Motor neuron (in vitro differentiated cells): ENCODE data around the gene INPP4A. TPM values are rescaled to one million over a fixed set of nuclear protein-coding genes. Genes with fewer than 3 reads are reported as not detected.
A peak's percentile ranks its signal among the peaks of the same experiment; 100 is the strongest.

Source experiments
- ATAC-seq, 8 experiments: fragments of 200-7000 bp; cut with Tn5 transposase; replicated peaks in 6 of 8; 2 replicates each; pipeline ENCODE4 v1.8.0; 2021; ENCODE audit warnings: mild to moderate bottlenecking in 8 of 8, moderate library complexity in 8 of 8
- H3K27ac ChIP-seq, 2 donors: fragments of 250-450 bp; sonication (Bioruptor Pico); 2 replicates each; pipeline ENCODE4 v1.9.0; 2021; ENCODE audit warnings: antibody characterized with exemption in 2 of 2, mild to moderate bottlenecking in 2 of 2, moderate library complexity in 1 of 2
- H3K4me1 ChIP-seq, 2 donors: fragments of 250-450 bp; sonication (Bioruptor Pico); replicated peaks in 1 of 2; 2 replicates each; pipeline ENCODE4 v1.6.1; 2021; ENCODE audit warnings: antibody characterized with exemption in 2 of 2, mild to moderate bottlenecking in 2 of 2, moderate library complexity in 1 of 2
- H3K4me3 ChIP-seq, 5 donors: fragments of 250-450 bp; sonication (Bioruptor Pico); 2 replicates each; pipeline ENCODE4 v1.9.0; 2021; ENCODE audit warnings: antibody characterized with exemption in 5 of 5, mild to moderate bottlenecking in 5 of 5, moderate library complexity in 4 of 5
- WGBS, 10 experiments: fragments of 450-650 bp; shearing (Covaris generic); methylation state at CpG; one replicate each; pipeline ENCODE4 v1.0.0; 2022; 5-methylcytosine and 5-hydroxymethylcytosine counted together
- in situ Hi-C, 9 experiments: fragments of 400-800 bp; cut with MboI; loops; one replicate each; pipeline ENCODE4 v1.15.0; 2021; ENCODE audit warnings: low sequenced_read_pairs in 9 of 9, low pct_unique_long_range_greater_than_20kb in 2 of 9; ENCODE audit not compliant: unreplicated experiment in 9 of 9
- total RNA-seq, 8 experiments: library from RNA; unstranded; fragments of 300-600 nt; gene quantifications; 2 replicates each; pipeline versions ENCODE4 v1.2.3 to v1.2.4, GENCODE V29; 2022

The INPP4A gene
- total RNA-seq, 8 experiments from 2014 or later = 24.2 to 111 (median 31.1) TPM

GRCh38 chr2:98521266-98521665 is 76.6 kb downstream of the INPP4A start:
- Histone ChIP-seq H3K4me1 (no peaks in the 10 kb centered on the region), H3K27ac (no peak overlapping the region), H3K4me3 (no peak overlapping the region)
- 80 to 100% (median 84%) methylated on average over 1 to 4 of the region's 7 CpGs; no CpG with 5 or more reads in 3 of the 10 experiments for WGBS, 10 experiments
- in situ Hi-C loops = no loop called here
- no peak for ATAC-seq

- WGBS, 10 experiments = 80 to 100% (median 100%) methylated on average over 1 to 2 of the region's 2 CpGs; no CpG with 5 or more reads in 1 of the 10 experiments
- ATAC-seq = no peak
- in situ Hi-C loops = no loop called here
These were observed 78.2 kb downstream of the INPP4A start for GRCh38 chr2:98522854-98523253.

GRCh38 chr2:98524168-98524567 is 79.5 kb downstream of the INPP4A start:
- in situ Hi-C loops = no loop called here
- H3K4me3 ChIP-seq = no peak overlapping the region
- H3K27ac ChIP-seq = no peak overlapping the region
- no peaks in the 10 kb centered on the region for H3K4me1 ChIP-seq
- 43 to 100% (median 93%) methylated on average over 1 to 3 of the region's 3 CpGs; no CpG with 5 or more reads in 5 of the 10 experiments for WGBS, 10 experiments
- ATAC-seq = no peak

More at GRCh38 chr2:98522854-98523253, 78.2 kb downstream of the INPP4A start:
- no peak overlapping the region for H3K27ac ChIP-seq
- H3K4me3 ChIP-seq = no peak overlapping the region
- no peaks in the 10 kb centered on the region for H3K4me1 ChIP-seq

- no peak overlapping the region for H3K4me3 ChIP-seq
- no peak overlapping the region for H3K27ac ChIP-seq
- in situ Hi-C loops = loop anchor here in 1 of 9 experiments (25.0 kb wide), 1 partner anchor 91 kb away; the partner anchor contains the start of gene INPP4A
- H3K4me1 ChIP-seq = peaks cover 0 to 5% of the 10 kb centered on the region in 2 donors
- ATAC-seq = no peak
These were observed 83.7 kb downstream of the INPP4A start for GRCh38 chr2:98528349-98528748.

DNA sequence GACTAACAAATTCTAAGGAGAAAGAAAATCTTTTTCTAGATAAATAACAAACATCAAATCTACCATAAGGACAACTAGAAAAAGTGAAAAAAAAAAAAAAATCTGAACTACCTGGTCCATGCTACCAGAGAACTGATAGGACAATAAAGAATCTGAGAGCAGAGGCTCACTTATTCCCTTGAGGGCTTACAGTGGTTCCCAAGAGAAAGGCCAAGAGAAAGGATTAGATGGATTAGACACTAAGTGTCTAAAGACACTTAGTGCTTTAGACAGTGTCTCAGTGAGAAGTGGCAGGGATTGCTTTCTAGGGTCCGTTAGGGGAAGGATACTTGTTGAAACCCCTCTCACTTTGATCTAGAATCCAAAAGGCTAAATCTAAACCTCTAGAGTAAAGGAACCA is 85.5 kb downstream of the INPP4A start:
- Histone ChIP-seq H3K4me3 (no peak overlapping the region), H3K27ac (no peak overlapping the region), H3K4me1 (peaks cover 5% of the 10 kb centered on the region in 2 donors)
- in situ Hi-C loops = loop anchor here in 1 of 9 experiments (25.0 kb wide), 1 partner anchor 93 kb away; the partner anchor contains the start of gene INPP4A
- WGBS, 10 experiments = 75 to 100% (median 94%) methylated on average over 1 of the region's 1 CpG; no CpG with 5 or more reads in 2 of the 10 experiments
- ATAC-seq = no peak

DNA sequence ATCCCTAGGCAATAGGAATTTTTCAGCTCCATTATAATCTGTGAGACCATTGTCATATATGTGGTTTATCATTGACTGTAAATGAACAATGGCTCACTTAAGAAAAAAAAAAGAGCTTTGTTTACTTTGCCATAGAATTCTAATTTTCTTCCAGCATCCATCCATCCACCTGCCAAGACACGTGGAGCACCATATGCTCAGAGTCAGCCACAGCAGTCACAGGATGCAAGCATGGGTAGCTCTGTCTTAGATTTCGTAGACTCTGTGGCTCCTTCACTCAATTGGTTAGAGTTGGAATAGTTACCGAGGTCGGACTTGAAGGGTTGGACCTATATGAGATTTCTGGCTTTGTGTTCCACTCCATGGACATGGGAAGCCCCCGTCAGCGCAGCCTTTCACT is 88.1 kb downstream of the INPP4A start:
- 20 to 100% (median 89%) methylated on average over 1 to 6 of the region's 6 CpGs for WGBS, 10 experiments
- peak in 2 of 8 experiments; percentile 5 to 22 for ATAC-seq
- Histone ChIP-seq H3K4me1 (peaks cover 5% of the 10 kb centered on the region in 2 donors), H3K4me3 (no peak overlapping the region), H3K27ac (no peak overlapping the region)
- in situ Hi-C loops = loop anchor here in 1 of 9 experiments (25.0 kb wide), 1 partner anchor 95 kb away; the partner anchor contains the start of gene INPP4A

DNA sequence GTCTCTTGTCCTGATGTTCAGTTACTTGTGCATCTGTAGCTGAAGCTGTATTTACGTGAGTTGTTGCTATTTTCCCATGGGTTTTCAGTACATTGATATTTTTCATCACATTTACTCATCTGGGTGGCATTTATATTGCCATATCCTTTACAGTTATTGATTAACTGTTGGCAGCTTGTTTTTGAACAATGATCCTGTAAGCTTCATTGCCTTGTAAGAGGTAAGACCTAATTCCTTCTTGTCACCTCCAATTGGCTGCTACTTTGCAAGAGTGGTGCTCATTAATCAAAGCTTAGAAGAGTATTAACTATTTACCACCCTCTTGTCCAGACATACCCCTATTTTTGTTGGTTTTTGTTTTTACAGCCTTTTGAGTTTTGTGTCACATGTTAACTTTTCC is 88.9 kb downstream of the INPP4A start:
- peak in 2 of 8 experiments; percentile 9 to 69 for ATAC-seq
- in situ Hi-C loops = loop anchor here in 1 of 9 experiments (25.0 kb wide), 1 partner anchor 96 kb away; the partner anchor contains the start of gene INPP4A
- no peak overlapping the region for H3K4me3 ChIP-seq
- 63 to 100% (median 78%) methylated on average over 1 of the region's 1 CpG; no CpG with 5 or more reads in 6 of the 10 experiments for WGBS, 10 experiments
- peaks cover 5% of the 10 kb centered on the region in 2 donors for H3K4me1 ChIP-seq
- H3K27ac ChIP-seq = no peak overlapping the region

DNA sequence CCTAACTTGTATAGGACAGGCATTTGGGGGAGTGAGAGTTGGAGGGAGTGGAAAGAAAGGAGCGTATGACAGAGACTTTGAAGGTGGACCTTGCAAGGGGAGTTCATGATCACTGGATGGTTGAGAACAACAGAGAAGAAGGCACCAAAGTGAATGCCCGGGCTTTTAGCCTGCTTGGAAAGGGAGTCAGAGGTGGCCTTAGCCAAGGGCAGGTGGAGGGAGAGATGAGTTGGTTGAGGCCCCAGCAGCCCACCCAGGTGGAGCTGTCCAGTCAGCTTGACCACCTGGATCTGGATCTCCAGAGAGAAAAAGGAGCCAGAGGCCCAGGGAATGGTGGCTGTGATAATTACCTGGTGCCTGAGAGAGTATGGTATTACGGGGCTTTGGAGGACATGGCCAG is 90.1 kb downstream of the INPP4A start:
- Histone ChIP-seq H3K27ac (no peak overlapping the region), H3K4me1 (peaks cover 5% of the 10 kb centered on the region in 2 donors), H3K4me3 (no peak overlapping the region)
- in situ Hi-C loops = loop anchor here in 1 of 9 experiments (25.0 kb wide), 1 partner anchor 97 kb away; the partner anchor contains the start of gene INPP4A
- 80 to 100% (median 98%) methylated on average over 1 to 3 of the region's 3 CpGs; no CpG with 5 or more reads in 2 of the 10 experiments for WGBS, 10 experiments
- ATAC-seq = no peak

GRCh38 chr2:98535971-98536677 is 91.5 kb downstream of the INPP4A start:
- H3K27ac ChIP-seq = no peak overlapping the region
- H3K4me3 ChIP-seq = no peak overlapping the region
- H3K4me1 ChIP-seq = peaks cover 5% of the 10 kb centered on the region in 2 donors
- 67 to 100% (median 93%) methylated on average over 1 to 5 of the region's 6 CpGs; no CpG with 5 or more reads in 1 of the 10 experiments for WGBS, 10 experiments
- peak in 3 of 8 experiments; percentile 81 to 87 (median 82) for ATAC-seq
- in situ Hi-C loops = loop anchor here in 1 of 9 experiments (25.0 kb wide), 1 partner anchor 99 kb away; the partner anchor contains the start of gene INPP4A

DNA sequence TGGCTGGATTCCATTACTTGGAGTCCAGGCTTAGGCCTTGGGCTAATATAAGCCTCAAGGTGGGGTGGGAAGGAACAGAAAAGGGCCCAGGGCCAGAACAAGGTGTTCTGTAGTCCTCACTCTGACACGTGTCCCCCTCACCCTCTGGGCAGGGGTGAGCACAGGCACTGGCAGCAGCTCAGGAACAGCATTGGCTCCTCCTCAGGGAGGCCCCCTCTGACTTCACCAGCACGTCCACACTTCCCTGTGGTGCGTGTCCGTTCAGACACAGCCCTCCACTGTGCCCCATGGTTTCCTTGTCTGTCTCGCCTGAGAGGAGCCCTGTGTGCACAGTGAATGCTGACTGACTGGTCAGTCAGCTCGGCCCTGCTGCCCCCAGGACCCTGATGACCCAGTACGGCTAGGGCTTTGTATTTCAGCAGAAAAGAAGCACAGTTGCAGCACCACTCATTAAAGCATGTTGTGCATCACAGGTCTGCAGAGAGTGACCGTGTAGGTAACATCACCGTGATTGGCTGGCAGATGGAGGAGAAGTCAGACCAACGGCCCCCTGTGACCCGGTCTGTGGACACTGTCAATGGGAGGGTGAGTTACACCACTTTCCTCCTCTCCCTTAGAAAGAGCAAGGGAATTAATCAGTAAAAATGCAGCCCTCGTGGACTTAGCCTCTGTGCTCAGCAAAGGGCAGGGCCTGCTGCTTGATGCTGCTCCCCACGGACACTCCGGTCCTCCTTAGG is 92.9 kb downstream of the INPP4A start:
- Histone ChIP-seq H3K4me1 (peaks cover 5% of the 10 kb centered on the region in 2 donors), H3K4me3 (no peak overlapping the region), H3K27ac (no peak overlapping the region)
- in situ Hi-C loops = loop anchor here in 1 of 9 experiments (25.0 kb wide), 1 partner anchor 100 kb away; the partner anchor contains the start of gene INPP4A
- WGBS, 10 experiments = 83 to 100% (median 93%) methylated on average over 1 to 3 of the region's 14 CpGs; no CpG with 5 or more reads in 4 of the 10 experiments
- ATAC-seq = no peak

GRCh38 chr2:98538280-98539041 is 93.8 kb downstream of the INPP4A start:
- H3K27ac ChIP-seq = no peak overlapping the region
- in situ Hi-C loops = loop anchor here in 1 of 9 experiments (25.0 kb wide), 1 partner anchor 101 kb away; the partner anchor contains the start of gene INPP4A
- H3K4me1 ChIP-seq = peaks cover 0 to 5% of the 10 kb centered on the region in 2 donors
- peak in 1 of 8 experiments; percentile 22 for ATAC-seq
- H3K4me3 ChIP-seq = no peak overlapping the region
- 72 to 98% (median 89%) methylated on average over 3 to 11 of the region's 11 CpGs for WGBS, 10 experiments

- Histone ChIP-seq H3K27ac (no peak overlapping the region), H3K4me3 (no peak overlapping the region), H3K4me1 (no peaks in the 10 kb centered on the region)
- ATAC-seq = no peak
- WGBS, 10 experiments = 67 to 100% (median 94%) methylated on average over 1 to 11 of the region's 13 CpGs; no CpG with 5 or more reads in 1 of the 10 experiments
- in situ Hi-C loops = loop anchor here in 1 of 9 experiments (25.0 kb wide), 1 partner anchor 102 kb away; the partner anchor contains the start of gene INPP4A
These were observed 94.5 kb downstream of the INPP4A start for GRCh38 chr2:98539056-98539735.
